Stimulated activated CD4-positive, alpha-beta T cell treated with anti-CD3 and anti-CD28 coated beads, TNF-alpha, amount 100 ng/mL, for 24 hours (primary cell): ENCODE data around the gene CALHM5.
A peak's percentile ranks its signal among the peaks of the same experiment; 100 is the strongest.

Experiments
- DNase-seq, 3 experiments: peaks; one replicate each; pipeline ENCODE4 v3.0.0-alpha.2; 2020; ENCODE audit warnings: low read depth in 3 of 3

CALHM5 gene

GRCh38 chr6:116508527-116508926 lies 2.9 kb upstream of the CALHM5 start:
- no peak for DNase-seq

- no peak for DNase-seq
Observed at GRCh38 chr6:116512111-116512559, 696 bp downstream of the CALHM5 start.

- DNase-seq = no peak
Observed at GRCh38 chr6:116512734-116513133, 1.3 kb downstream of the CALHM5 start.

- no peak for DNase-seq
Observed at GRCh38 chr6:116513224-116513875, 1.9 kb downstream of the CALHM5 start.

GRCh38 chr6:116514111-116514510 lies 2.7 kb downstream of the CALHM5 start:
- no peak for DNase-seq

- no peak for DNase-seq
Observed at GRCh38 chr6:116515141-116515540, 3.7 kb downstream of the CALHM5 start.

GRCh38 chr6:116518621-116519368 lies 7.4 kb downstream of the CALHM5 start:
- DNase-seq = no peak

GRCh38 chr6:116522896-116523295 lies 11.5 kb downstream of the CALHM5 start:
- DNase-seq = no peak

- DNase-seq = no peak
Observed at GRCh38 chr6:116524236-116524635, 12.8 kb downstream of the CALHM5 start.

- no peak for DNase-seq
Observed at GRCh38 chr6:116528133-116528532, 16.7 kb downstream of the CALHM5 start.

- no peak for DNase-seq
Observed at GRCh38 chr6:116528780-116529179, 17.3 kb downstream of the CALHM5 start.

- no peak for DNase-seq
Observed at GRCh38 chr6:116529466-116530290, 18.2 kb downstream of the CALHM5 start.

GRCh38 chr6:116530436-116530835 lies 19.0 kb downstream of the CALHM5 start:
- DNase-seq = no peak

- DNase-seq = peak; percentile 11 to 40 (median 35)
Observed at GRCh38 chr6:116531675-116532570, 20.5 kb downstream of the CALHM5 start.

- no peak for DNase-seq
Observed at GRCh38 chr6:116533233-116533957, 22.0 kb downstream of the CALHM5 start.

GRCh38 chr6:116535109-116535508 lies 23.7 kb downstream of the CALHM5 start:
- no peak for DNase-seq

- DNase-seq = peak in 1 of 3 experiments; percentile 19
Observed at GRCh38 chr6:116536216-116536621, 24.8 kb downstream of the CALHM5 start.

GRCh38 chr6:116542426-116542825 lies 31.0 kb downstream of the CALHM5 start:
- DNase-seq = no peak

- no peak for DNase-seq
Observed at GRCh38 chr6:116543149-116543548, 31.7 kb downstream of the CALHM5 start.

GRCh38 chr6:116545651-116546050 lies 34.2 kb downstream of the CALHM5 start, which contains the start of gene TRAPPC3L:
Gene TRAPPC3L, minus strand, starts transcription at chr6:116545684. Its CDS starts 170 bp downstream, at chr6:116545514.
- DNase-seq = no peak

GRCh38 chr6:116547358-116547757 lies 35.9 kb downstream of the CALHM5 start:
- no peak for DNase-seq
